Measurements from ENCODE around the gene RHOA. TPM values are rescaled to one million over a fixed set of nuclear protein-coding genes. Genes with fewer than 3 reads are reported as not detected.
"Not testable (repeated sequence)": the region's sequence is repeated elsewhere in the genome, so short reads cannot be mapped to it uniquely, and the experiment has no call there.

RHOA gene
- total RNA-seq, 1 donor from 2014 or later: 340 TPM

DNA sequence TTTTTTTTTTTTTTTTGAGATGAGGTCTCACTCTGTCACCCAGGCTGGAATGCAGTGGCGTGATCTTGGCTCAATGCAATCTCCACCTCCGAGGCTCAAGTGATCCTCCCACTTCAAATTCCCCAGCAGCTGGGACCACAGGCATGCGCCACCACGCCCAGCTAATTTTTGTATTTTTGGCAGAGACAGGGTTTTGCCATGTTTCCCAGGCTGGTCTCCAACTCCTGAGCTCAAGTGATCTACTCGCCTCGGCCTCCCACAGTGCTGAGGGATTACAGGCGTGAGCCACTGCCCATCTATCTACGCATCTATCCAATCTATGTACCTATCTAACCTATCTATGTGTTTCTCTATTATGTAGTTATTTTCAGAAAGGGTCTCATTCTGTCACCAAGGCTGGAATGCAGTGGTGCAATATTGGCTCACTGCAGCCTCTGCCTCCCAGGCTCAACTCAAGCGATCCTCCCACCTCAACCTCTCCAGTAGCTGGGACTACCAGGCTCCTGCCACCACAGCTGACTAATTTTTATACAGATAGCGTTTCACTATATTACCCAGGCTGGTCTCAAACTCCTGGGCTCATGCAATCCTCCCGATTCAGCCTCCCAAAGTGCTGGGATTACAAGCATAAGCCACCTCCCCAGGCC, 33.4 kb downstream of the RHOA start:
- intact Hi-C loops (cut with DNase I): no loop called here
- no peak for DNase-seq (ENCODE audit: low spot score)

DNA sequence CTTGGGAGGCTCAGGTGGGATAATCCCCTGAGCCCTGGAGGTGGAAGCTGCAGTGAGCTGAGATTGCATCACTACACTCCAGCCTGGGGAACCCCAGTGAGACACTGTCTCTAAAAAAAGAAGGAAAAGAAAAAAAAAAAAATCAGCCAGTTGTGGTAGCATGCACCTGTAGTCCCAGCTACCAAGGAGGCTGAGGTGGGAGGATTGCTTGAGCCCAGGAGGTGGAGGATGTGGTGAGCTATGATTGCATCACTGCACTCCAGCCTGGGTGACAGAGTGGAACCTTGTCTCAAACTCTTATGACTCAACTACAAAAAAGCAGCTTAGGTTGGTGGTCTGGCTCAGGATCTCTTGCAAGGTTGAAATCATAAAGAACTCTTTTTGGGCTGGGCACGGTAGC, 34.3 kb downstream of the RHOA start:
- no peak for DNase-seq (ENCODE audit: low spot score)
- intact Hi-C loops (cut with DNase I): no loop called here

DNA sequence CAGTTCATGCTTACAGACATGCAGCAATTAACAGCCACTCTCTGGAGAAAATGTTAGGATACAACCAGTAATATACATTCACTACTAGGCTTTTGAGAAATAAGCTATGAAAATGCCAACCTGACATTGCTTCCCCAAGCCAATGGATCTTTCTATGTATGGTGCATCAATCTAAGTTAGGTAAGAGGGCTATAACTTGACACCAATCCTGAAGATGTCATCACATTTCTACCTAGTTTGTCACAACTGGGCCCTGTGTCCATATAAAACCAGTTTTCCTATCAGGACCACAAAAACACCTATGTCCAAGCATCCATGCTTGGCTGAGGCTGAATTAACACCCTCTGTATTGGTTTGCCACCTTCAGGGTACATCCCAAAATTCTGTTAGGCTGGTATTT, 39.8 kb downstream of the RHOA start:
- intact Hi-C loops (cut with DNase I): no loop called here
- no peak for DNase-seq (ENCODE audit: low spot score)

DNA sequence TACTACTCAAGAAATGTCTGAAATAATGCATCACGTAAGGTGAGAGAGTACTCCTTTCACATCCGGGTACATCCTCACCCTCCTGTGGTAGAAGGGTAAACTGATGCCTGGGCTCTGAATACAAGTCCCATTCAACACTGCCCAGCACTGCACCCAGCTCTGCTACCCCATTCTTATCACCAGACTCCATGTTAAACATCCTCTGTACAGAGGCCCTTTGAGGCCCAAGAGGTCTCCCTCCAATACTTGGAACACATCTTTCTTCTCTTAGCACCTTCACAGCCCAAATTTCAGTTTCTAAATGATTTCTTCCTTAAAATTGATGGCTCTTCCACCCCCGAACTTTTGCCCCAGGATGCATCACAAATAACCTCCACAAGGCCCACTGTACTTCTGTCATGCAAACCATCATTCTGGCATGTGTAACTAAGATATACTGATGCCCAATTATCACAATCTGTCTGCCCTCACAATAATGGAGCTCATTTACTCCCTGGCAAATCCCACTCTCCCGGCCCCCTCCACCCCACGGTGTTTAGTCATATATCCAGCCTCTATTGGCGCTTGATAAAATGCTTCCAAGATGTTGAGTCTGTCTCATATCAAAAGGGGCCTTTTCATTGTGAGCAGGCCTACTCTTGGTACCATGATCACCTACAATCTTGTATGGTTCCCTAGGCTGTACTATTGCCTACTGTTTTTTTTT, 41.0 kb downstream of the RHOA start:
- intact Hi-C loops (cut with DNase I): no loop called here
- DNase-seq (ENCODE audit: low spot score): no peak

DNA sequence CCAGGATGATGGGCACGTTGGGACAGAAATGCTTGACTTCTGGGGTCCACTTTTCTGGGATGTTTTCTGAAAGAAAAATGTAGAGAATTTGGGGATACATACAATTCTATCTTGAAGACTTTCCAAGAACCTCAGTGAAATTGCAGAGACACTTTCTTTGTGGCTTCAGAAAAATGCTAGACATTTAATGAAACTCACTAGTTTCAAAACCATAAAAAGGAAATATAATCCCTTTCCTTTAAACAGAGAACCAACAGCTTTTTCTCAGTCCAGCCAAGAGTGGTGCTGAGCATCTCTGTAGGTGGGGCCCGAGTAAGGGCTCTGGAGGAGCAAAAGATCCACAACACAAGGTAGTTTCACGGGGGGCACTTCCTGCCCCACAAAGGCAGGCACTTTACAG, 49.2 kb downstream of the RHOA start:
- DNase-seq (ENCODE audit: low spot score): no peak
- intact Hi-C loops (cut with DNase I): no loop called here

DNA sequence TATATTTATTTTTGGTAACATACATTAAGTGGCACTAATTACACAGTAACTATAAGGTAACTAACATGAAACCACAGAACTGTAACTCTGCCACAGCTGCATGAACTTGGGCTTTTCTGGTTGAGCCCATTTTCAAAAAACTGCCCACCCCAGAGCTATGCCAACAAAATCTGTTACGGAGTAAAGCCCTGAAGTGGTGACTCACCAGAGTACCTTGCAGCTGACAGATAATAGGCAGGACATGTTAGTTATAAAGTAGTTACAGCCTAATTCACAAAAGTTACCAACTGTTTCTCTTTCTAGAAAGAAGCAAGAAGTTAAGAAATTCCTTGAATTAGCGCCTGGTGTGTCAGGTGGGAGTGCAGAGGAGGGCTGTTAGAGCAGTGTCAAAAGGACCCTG, 52.2 kb downstream of the RHOA start:
- no peak for DNase-seq (ENCODE audit: low spot score)
- intact Hi-C loops (cut with DNase I): loop anchor here (2.0 to 5.0 kb wide), 2 partner anchors 53 to 88 kb away; partner anchors contain the start of gene TCTA

DNA sequence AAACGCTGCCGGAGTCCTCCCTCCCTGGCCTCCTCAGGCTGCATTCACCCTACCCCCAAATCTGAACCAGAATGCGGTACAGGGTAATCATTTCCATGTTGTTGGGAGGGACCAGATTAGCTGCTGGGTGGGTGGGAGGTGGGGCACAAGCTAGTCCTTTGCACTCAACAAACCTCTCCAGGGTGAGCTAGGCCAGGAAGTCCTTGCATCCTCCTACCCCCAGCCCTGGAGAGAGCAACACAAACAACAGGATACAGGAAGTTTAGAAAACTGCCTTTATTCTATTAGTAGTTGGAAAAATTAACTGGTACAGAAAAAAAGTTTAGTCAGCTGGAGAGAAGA, 52.9 kb downstream of the RHOA start:
- DNase-seq (ENCODE audit: low spot score): no peak
- intact Hi-C loops (cut with DNase I): loop anchor here (2.0 to 5.0 kb wide), 2 partner anchors 54 to 88 kb away; partner anchors contain the start of gene TCTA

DNA sequence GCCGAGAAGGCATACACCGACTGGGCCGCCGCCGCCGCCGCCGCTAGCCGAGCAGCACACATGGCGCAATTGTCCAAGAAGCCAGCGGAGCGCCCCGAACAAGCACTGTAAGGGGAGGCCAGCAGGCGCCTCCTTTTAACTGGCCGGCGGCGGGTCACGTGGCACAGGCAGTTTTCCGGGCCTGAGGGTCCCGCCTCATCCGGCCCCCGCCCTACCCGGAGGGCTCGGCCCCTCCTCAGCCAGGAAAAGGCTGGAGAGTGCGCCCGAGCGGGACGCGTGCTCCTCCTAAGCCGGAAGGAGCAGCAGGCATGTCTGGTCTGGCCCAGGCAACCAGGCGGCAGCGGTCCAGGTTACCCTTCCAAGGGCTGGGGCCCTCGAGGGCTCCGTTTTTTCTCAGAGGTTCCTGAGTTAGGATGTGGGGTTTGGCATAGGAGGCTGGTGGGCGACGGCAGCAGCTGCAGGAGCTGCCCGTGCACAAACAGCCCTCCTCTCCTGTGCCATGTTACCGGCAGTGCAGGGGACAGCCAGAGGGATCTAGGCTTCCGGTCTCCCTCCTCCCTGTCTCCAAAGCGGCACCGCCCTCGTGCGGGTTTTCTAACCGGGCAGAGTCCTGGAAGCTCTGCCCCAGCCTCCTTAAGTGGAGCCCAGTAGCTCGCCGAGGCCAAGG, 53.4 kb downstream of the RHOA start, which contains the start of gene GPX1:
Gene GPX1, minus strand, starts transcription at position 137 of the 667 bp plus-strand sequence. Its CDS starts 75 bp downstream, at position 62.
- DNase-seq (ENCODE audit: low spot score): peak; percentile 97
- intact Hi-C loops (cut with DNase I): loop anchor here (2.0 to 5.0 kb wide), 2 partner anchors 54 to 89 kb away; partner anchors contain the start of gene TCTA

DNA sequence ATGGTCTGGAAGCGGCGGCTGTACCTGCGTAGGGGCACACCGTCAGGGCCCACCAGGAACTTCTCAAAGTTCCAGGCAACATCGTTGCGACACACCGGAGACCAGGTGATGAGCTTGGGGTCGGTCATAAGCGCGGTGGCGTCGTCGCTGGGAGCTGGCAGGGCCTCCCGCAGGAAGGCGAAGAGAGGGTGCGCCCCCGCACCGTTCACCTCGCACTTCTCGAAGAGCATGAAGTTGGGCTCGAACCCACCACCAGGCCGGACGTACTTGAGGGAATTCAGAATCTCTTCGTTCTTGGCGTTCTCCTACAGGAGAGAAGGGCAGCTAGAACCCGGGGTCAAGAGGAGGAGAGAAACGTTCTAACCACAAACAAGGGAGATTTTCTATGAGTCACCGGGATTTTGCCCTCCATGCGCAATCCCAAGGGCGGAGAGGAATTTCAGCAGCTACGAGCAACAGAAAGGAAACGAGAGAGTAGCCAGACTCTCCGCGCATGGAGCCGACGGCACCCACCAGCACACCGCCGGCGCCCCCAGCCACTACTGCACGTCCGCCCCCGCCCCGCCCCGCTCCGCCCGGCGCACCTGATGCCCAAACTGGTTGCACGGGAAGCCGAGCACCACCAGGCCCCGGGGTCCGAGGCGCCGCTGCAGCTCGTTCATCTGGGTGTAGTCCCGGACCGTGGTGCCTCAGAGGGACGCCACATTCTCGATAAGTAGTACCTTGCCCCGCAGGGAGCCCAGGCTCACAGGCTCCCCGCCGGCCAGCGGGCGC, 54.1 kb downstream of the RHOA start:
- peak; percentile 78 for DNase-seq (ENCODE audit: low spot score)
- intact Hi-C loops (cut with DNase I): loop anchor here (1.0 to 5.0 kb wide), 3 partner anchors 17 to 90 kb away; partner anchors contain the start of genes TCTA and USP4

DNA sequence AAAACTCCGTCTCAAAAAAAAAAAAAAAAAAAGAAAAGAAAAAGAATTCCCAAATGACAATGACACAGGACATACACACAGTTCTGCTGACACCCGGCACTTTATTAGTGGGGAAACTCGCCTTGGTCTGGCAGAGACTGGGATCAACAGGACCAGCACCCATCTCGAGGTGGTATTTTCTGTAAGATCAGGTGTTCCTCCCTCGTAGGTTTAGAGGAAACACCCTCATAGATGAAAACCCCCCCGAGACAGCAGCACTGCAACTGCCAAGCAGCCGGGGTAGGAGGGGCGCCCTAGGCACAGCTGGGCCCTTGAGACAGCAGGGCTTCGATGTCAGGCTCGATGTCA, 54.7 kb downstream of the RHOA start:
- not testable (repeated sequence) for DNase-seq (ENCODE audit: low spot score)
- intact Hi-C loops (cut with DNase I): loop anchor here (1.0 to 5.0 kb wide), 2 partner anchors 17 to 90 kb away; partner anchors contain the start of gene USP4

DNA sequence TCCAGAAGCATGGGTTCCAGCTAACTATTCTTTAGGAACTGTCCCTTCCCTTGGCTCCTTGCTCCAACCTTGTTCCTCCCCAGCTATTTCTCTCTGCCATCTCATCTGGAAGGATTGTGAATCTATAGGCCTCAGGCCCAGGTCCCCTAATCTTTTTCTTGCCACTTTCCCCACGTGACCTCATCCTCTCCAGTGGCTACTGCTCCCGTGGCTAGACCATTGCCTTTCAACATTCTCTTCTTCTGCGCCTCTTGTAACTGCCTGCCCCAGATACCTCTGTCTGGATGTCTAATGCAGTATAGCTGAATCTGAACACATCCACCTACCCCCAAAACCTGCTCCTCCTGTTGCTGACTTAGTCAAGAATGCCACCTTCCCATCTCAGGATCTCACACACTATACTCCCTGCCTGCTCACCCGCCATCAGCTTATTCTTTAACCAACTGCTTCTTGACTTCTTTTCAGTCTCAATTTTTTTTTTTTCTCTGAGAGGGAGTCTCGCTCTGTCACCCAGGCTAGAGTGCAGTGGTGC, 58.8 kb downstream of the RHOA start:
- DNase-seq (ENCODE audit: low spot score): no peak
- intact Hi-C loops (cut with DNase I): no loop called here

DNA sequence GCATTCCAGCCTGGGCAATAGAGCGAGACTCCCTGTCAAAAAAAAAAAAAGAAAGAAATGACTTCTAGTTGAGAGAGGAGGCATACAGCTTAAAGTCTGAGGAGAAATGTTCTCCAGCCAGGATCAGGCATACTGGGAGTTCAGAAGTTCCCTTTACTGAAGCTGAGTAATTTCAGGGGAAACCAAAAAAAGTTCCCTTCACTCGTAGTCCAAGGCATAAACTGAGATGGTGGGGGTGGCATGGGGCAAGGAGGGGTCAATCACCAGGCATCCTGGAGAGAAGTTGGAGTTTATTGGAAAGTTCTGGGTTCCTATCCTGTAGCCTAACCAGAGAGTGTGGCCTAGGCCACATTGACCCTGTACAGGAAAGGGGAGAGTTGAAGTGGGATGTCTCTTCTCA, 59.5 kb downstream of the RHOA start:
- intact Hi-C loops (cut with DNase I): no loop called here
- DNase-seq (ENCODE audit: low spot score): no peak

DNA sequence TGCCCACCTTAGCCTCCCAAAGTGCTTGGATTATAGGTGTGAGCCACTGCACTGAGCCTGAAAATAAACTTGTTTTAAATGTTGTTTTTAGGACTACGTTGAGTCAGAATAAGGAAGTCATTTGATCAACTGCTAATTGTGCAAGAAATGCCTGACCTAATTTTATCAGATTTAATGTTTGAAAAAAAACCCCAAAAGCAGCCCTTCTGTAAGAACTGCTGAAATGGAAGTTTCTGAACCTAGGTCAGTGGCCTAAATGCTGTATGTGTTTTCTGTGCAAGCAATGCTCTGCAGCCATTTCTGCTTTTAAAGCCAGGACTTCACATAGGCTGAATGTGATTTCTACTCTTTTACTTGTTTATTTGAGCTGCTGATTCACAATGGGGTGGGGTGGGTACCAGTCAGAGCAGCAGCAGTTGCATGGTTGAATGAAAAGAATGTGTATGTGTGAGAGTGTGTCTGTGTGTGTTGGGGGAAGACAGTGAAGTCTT, 60.2 kb downstream of the RHOA start:
- intact Hi-C loops (cut with DNase I): no loop called here
- DNase-seq (ENCODE audit: low spot score): no peak

DNA sequence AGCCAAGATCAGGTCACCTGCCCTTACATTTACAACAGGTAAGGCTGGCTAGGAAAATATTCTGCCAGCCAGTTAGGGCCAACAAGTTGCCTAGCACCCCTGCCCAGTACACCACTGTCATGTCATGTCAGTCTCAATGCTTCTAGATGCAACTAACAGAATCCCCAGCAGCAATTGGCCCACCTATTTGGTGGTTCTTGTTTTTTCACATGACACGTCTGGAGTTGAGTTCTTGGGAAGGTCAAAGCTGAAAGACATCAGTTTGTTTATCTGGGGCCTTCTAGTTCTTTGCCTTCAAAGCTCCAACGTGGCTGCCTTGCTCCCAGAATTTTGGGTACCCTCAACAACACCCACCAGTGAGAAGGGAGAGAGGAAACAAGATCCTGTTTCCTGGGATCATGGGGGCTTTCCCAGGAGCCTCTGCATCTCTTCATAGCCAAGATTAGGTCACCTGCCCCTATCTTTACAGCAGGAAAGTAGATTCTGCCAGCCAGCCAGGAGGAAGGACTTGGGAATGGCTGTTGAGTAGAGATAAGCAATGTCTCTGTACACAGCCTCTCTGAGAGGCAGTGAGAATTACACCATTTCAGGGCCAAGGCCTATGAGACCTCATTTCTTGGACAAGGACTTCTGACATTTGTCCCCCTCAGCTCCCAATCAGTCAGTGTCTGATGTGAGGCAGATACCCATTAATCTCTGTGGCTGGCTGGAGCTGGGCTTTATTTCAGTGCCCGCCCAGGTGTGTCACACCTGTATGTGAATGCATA, 62.2 kb downstream of the RHOA start:
- no peak for DNase-seq (ENCODE audit: low spot score)

DNA sequence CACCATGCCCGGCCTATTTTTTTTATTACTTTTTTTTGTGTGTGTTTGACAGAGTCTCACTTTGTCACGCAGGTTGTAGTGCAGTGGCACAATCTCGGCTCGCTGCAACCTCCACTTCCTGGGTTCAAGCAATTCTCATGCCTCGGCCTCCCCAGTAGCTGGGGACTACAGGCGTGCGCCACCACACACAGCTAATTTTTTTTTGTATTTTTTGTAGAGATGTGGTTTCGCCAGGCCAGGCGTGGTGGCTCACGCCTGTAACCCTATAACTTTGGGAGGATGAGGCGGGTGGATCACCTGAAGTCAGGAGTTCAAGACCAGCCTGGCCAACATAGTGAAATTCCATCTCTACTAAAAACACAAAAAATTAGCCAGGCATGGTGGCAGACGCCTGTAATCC, 63.4 kb downstream of the RHOA start:
- DNase-seq (ENCODE audit: low spot score); intact Hi-C loops (cut with DNase I): not testable (repeated sequence)

More for the DNA sequence above, 62.2 kb downstream of the RHOA start:
- intact Hi-C loops (cut with DNase I): no loop called here

DNA sequence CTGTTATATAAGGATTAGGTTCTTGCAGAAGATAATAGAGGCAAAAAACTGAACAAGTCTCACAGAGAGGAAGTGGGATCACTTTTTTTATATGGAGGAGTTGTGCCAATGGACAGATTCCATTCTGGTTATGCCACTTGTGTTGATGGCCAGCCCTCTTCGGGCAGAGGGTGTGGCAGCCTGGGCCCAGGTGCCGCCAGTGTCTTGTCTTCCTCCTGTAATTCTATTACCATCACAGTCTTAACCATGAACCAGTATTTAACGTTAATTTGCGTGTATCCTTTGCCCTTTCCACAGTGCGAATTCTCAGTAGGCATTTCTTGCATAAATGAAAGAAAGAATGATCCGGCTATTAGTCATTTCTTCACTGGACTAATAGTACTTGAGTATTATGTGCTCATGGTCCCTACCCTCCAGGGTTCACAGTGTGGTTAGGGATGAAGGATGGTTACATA, 65.0 kb downstream of the RHOA start:
- intact Hi-C loops (cut with DNase I): no loop called here
- DNase-seq (ENCODE audit: low spot score): no peak

DNA sequence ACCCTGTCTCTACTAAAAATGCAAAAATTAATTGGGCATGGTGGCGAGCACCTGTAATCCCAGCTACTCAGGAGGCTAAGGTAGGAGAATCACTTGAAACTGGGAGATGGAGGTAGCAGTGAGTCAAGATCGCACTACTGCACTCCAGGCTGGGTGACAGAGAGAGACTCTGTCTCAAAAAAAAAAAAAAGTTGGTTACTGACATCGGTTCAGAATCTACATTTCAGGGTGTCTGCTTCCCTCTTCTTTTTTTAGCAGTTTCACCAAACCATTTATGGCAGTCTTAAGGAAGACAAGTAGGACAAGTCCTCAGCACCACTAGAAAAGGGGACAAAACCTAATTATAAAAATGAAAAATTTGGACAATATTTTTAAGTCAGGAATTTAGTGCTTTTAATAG, 68.6 kb downstream of the RHOA start:
- DNase-seq (ENCODE audit: low spot score): no peak
- intact Hi-C loops (cut with DNase I): loop anchor here (5.0 kb wide), 2 partner anchors 69 to 84 kb away; partner anchors contain the start of genes NICN1, RHOA and TCTA

DNA sequence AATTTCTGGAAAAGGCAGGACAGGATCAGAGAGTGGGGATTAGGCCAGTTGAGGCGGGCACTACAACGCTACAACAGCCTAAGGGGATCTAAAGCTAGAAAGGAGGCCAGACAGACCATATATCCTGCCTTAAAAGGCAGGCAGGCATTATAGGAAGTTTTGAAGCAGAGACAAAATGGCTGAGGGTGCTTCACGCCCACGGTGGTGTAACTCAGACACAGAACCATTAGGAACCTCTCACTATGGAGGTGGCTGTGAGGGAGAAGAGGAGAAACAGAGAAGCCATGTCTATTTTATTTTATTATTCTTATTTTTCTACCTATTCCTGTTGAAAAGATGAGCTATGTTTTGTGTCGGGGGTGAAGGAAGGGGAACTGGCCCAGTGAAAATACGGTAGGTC, 69.8 kb downstream of the RHOA start:
- DNase-seq (ENCODE audit: low spot score): no peak

More for the DNA sequence above, 69.8 kb downstream of the RHOA start:
- intact Hi-C loops (cut with DNase I): loop anchor here (5.0 kb wide), 2 partner anchors 70 to 85 kb away; partner anchors contain the start of genes NICN1, RHOA and TCTA

All from cardiac septum (tissue), 1 donor.